ENCODE data around the gene TREML2.

GRCh38 chr6:41175084-41175483 is 25.9 kb downstream of the TREML2 start:
- TF ChIP-seq POLR2AphosphoS5 (IDR thresholded peaks at IDR 0.05) = no peak
- TF ChIP-seq EP300 (conservative IDR thresholded peaks at IDR 0.05; ENCODE audit: poor library complexity, severe bottlenecking) = no peak
- TF ChIP-seq CTCF (IDR thresholded peaks at IDR 0.05; ENCODE audit: poor library complexity, severe bottlenecking) = no peak
- no peak for TF ChIP-seq REST (IDR thresholded peaks at IDR 0.05; ENCODE audit: borderline replicate concordance)
- TF ChIP-seq EZH2 (IDR thresholded peaks at IDR 0.05; ENCODE audit: borderline replicate concordance, insufficient read depth, low read length, poor library complexity, severe bottlenecking) = no peak
- no peak for TF ChIP-seq SMC3 (conservative IDR thresholded peaks at IDR 0.05; ENCODE audit: poor library complexity)
